H1 (cell line): ENCODE measurements around the gene AK5. TPM values are rescaled to one million over a fixed set of nuclear protein-coding genes. Genes with fewer than 3 reads are reported as not detected.

Source experiments
- CTCF ChIA-PET: fragments of 300-600 bp; sonication (Branson Sonifier 250); formaldehyde crosslinking; loops from one replicate; lab custom pipeline; 2021; ENCODE audit not compliant: partially characterized antibody; lab: Charles Lee
- POLR2A ChIA-PET: fragments of 300-600 bp; sonication (Branson Sonifier 250); formaldehyde crosslinking; loops from one replicate; lab custom pipeline; 2021; ENCODE audit warnings: inconsistent platforms; ENCODE audit not compliant: partially characterized antibody; lab: Charles Lee
- DNase-seq, 2 experiments: peaks; one replicate each; pipeline versions ENCODE4 v3.0.0 to v3.0.0-alpha.2; 2010 to 2022; ENCODE audit warnings: low spot score in 2 of 2, low read depth in 1 of 2, mixed read lengths in 1 of 2
- FAIRE-seq: peaks from 2 replicates; lab custom pipeline; 2011; peaks lifted over from hg19 to GRCh38; lab: Jason Lieb, UNC
- H2AFZ ChIP-seq: 2 replicates; pipeline ENCODE4 v1.8.1; 2012; ENCODE audit warnings: low read length, inconsistent platforms
- H2AK5ac ChIP-seq: 2 replicates; pipeline ENCODE4 v1.6.1; 2013; ENCODE audit warnings: low read depth, low read length
- H2BK120ac ChIP-seq: replicated peaks from 2 replicates; pipeline ENCODE3; 2013; ENCODE audit warnings: low read depth, low read length, inconsistent platforms
- H2BK12ac ChIP-seq: 2 replicates; pipeline ENCODE4 v1.6.1; 2013; ENCODE audit warnings: low read depth, low read length
- H2BK15ac ChIP-seq: 2 replicates; pipeline ENCODE4 v1.6.1; 2013; ENCODE audit warnings: low read length
- H2BK20ac ChIP-seq: 2 replicates; pipeline ENCODE4 v1.6.1; 2013; ENCODE audit warnings: low read length
- H2BK5ac ChIP-seq: 2 replicates; pipeline ENCODE4 v1.6.1; 2013; ENCODE audit warnings: low read depth, low read length
- H3K14ac ChIP-seq: 2 replicates; pipeline ENCODE4 v1.6.1; 2013; ENCODE audit warnings: inconsistent platforms; ENCODE audit not compliant: insufficient read length
- H3K18ac ChIP-seq: 2 replicates; pipeline ENCODE4 v1.6.1; 2013; ENCODE audit warnings: low read length; ENCODE audit errors: extremely low read depth
- H3K23ac ChIP-seq: 2 replicates; pipeline ENCODE4 v1.6.1; 2013; ENCODE audit warnings: inconsistent platforms; ENCODE audit not compliant: insufficient read length
- H3K23me2 ChIP-seq: 2 replicates; pipeline ENCODE4 v1.6.1; 2013; ENCODE audit warnings: low read depth, low read length
- H3K27ac ChIP-seq: 2 replicates; pipeline ENCODE4 v1.6.1; 2011; ENCODE audit warnings: low read depth, low read length, inconsistent platforms
- H3K27me3 ChIP-seq, 4 experiments: replicated peaks in 1 of 4; 1 replicate in 1 of 4; 2 replicates in 3 of 4; pipeline versions ENCODE4 v1.6.1 to v1.8.1; 2011 to 2013; ENCODE audit warnings: low read length in 3 of 4, mild to moderate bottlenecking in 3 of 4, inconsistent platforms in 2 of 4, mixed read lengths in 2 of 4, moderate library complexity in 1 of 4; ENCODE audit not compliant: control insufficient read depth in 3 of 4, insufficient read depth in 3 of 4; ENCODE audit errors: extremely low read depth in 1 of 4
- H3K36me3 ChIP-seq, 4 experiments: 2 replicates each; pipeline versions ENCODE4 v1.6.1 to v1.8.1; 2011 to 2013; ENCODE audit warnings: mild to moderate bottlenecking in 4 of 4, low read length in 3 of 4, moderate library complexity in 2 of 4, control low read depth in 1 of 4, inconsistent platforms in 1 of 4; ENCODE audit not compliant: insufficient read depth in 4 of 4, control insufficient read depth in 2 of 4
- H3K4ac ChIP-seq: replicated peaks from 2 replicates; pipeline ENCODE3; 2013; ENCODE audit warnings: low read length, low read depth, mixed read lengths, inconsistent platforms; ENCODE audit not compliant: insufficient read length
- H3K4me1 ChIP-seq, 4 experiments: replicated peaks in 1 of 4; 1 replicate in 1 of 4; 2 replicates in 3 of 4; pipeline versions ENCODE4 v1.6.1 to v1.8.1; 2011 to 2013; ENCODE audit warnings: low read length in 3 of 4, inconsistent platforms in 2 of 4, mixed read lengths in 1 of 4; ENCODE audit not compliant: insufficient read depth in 4 of 4, control insufficient read depth in 3 of 4
- H3K4me2 ChIP-seq, 2 experiments: 2 replicates each; pipeline versions ENCODE4 v1.6.1 to v1.8.1; 2011 to 2013; ENCODE audit warnings: low read depth in 2 of 2, low read length in 2 of 2, control low read depth in 1 of 2, inconsistent platforms in 1 of 2, mild to moderate bottlenecking in 1 of 2; ENCODE audit not compliant: insufficient read depth in 1 of 2
- H3K4me3 ChIP-seq, 4 experiments: fragments of 200-600, 300-600 bp in 1 of 4; sonication (generic), shearing (Covaris generic), sonication (Bioruptor Twin) in 1 of 4; 2 replicates each; pipeline versions ENCODE4 v1.5.1 to v1.8.1; 2011 to 2016; ENCODE audit warnings: low read length in 4 of 4, low read depth in 3 of 4, control low read depth in 2 of 4, inconsistent platforms in 2 of 4, mild to moderate bottlenecking in 2 of 4, mixed read lengths in 1 of 4, moderate library complexity in 1 of 4; ENCODE audit not compliant: insufficient read depth in 2 of 4; ENCODE audit errors: extremely low read depth in 1 of 4
- H3K56ac ChIP-seq: replicated peaks from 2 replicates; pipeline ENCODE3; 2013; ENCODE audit warnings: low read depth, mild to moderate bottlenecking, mixed read lengths, low read length, inconsistent platforms; ENCODE audit not compliant: insufficient read length
- H3K79me1 ChIP-seq: 2 replicates; pipeline ENCODE4 v1.6.1; 2013; ENCODE audit warnings: low read depth, low read length, control low read depth
- H3K79me2 ChIP-seq, 2 experiments: 2 replicates each; pipeline versions ENCODE4 v1.6.1 to v1.8.1; 2012 to 2013; ENCODE audit warnings: low read length in 2 of 2, mild to moderate bottlenecking in 2 of 2, inconsistent platforms in 1 of 2; ENCODE audit not compliant: insufficient read depth in 2 of 2, control insufficient read depth in 1 of 2
- H3K9ac ChIP-seq, 4 experiments: replicated peaks in 1 of 4; 1 replicate in 1 of 4; 2 replicates in 3 of 4; pipeline versions ENCODE4 v1.6.1 to v1.8.1; 2011 to 2013; ENCODE audit warnings: low read depth in 3 of 4, low read length in 3 of 4, control low read depth in 2 of 4, mild to moderate bottlenecking in 2 of 4, moderate library complexity in 2 of 4, inconsistent platforms in 1 of 4; ENCODE audit errors: extremely low read depth in 1 of 4
- H3K9me3 ChIP-seq, 2 experiments: 2 replicates each; pipeline versions ENCODE4 v1.6.1 to v1.8.1; 2012 to 2013; ENCODE audit warnings: mild to moderate bottlenecking in 2 of 2, moderate library complexity in 2 of 2, control low read depth in 1 of 2, inconsistent platforms in 1 of 2, low read depth in 1 of 2, low read length in 1 of 2, mixed read lengths in 1 of 2; ENCODE audit not compliant: insufficient read depth in 2 of 2
- H4K20me1 ChIP-seq, 2 experiments: replicated peaks in 1 of 2; 2 replicates each; pipeline versions ENCODE3 to v1.8.1; 2011 to 2013; ENCODE audit warnings: inconsistent platforms in 2 of 2, low read length in 2 of 2, mild to moderate bottlenecking in 1 of 2; ENCODE audit not compliant: insufficient read depth in 2 of 2, control insufficient read depth in 1 of 2
- H4K5ac ChIP-seq: 2 replicates; pipeline ENCODE4 v1.6.1; 2013; ENCODE audit warnings: low read length, low read depth, mixed read lengths, inconsistent platforms; ENCODE audit not compliant: insufficient read length
- H4K8ac ChIP-seq: 2 replicates; pipeline ENCODE4 v1.8.0; 2013; ENCODE audit warnings: mild to moderate bottlenecking, moderate library complexity, low read length, inconsistent platforms; ENCODE audit not compliant: insufficient read depth; ENCODE audit errors: extremely low read depth
- H4K91ac ChIP-seq: replicated peaks from 2 replicates; pipeline ENCODE3; 2013; ENCODE audit warnings: low read length, mixed read lengths, inconsistent platforms; ENCODE audit not compliant: insufficient read length
- BACH1 ChIP-seq: IDR thresholded peaks from 2 replicates; pipeline ENCODE4 v1.6.1; 2012; ENCODE audit warnings: low read length, improper control_type of control experiment
- BRCA1 ChIP-seq: IDR thresholded peaks from 2 replicates; pipeline ENCODE4 v1.6.1; 2012; ENCODE audit warnings: low read depth, low read length, improper control_type of control experiment
- CHD2 ChIP-seq: IDR thresholded peaks from 2 replicates; pipeline ENCODE4 v1.6.1; 2012; ENCODE audit warnings: low read length, improper control_type of control experiment
- CTBP2 ChIP-seq: IDR thresholded peaks from 2 replicates; pipeline ENCODE4 v1.7.0; 2011; ENCODE audit warnings: borderline replicate concordance, mild to moderate bottlenecking, moderate library complexity, mixed read lengths, low read length; ENCODE audit not compliant: insufficient read depth, insufficient read length
- GTF2F1 ChIP-seq: IDR thresholded peaks from 2 replicates; pipeline ENCODE4 v1.6.1; 2012; ENCODE audit warnings: low read depth, low read length, improper control_type of control experiment, borderline replicate concordance
- JUN ChIP-seq: IDR thresholded peaks from 2 replicates; pipeline ENCODE4 v1.6.1; 2011; ENCODE audit warnings: low read depth, mild to moderate bottlenecking, improper control_type of control experiment, low read length
- MAFK ChIP-seq: IDR thresholded peaks from 2 replicates; pipeline ENCODE4 v1.6.1; 2012; ENCODE audit warnings: low read depth, mild to moderate bottlenecking, improper control_type of control experiment, low read length
- RBBP5 ChIP-seq: IDR thresholded peaks from 2 replicates; pipeline ENCODE4 v1.7.1; 2012; ENCODE audit warnings: low read depth, mild to moderate bottlenecking, inconsistent platforms, low read length, moderate library complexity, borderline replicate concordance
- SRF ChIP-seq: IDR thresholded peaks from 2 replicates; pipeline ENCODE4 v1.6.1; 2011; ENCODE audit warnings: mild to moderate bottlenecking, low read depth, low read length, moderate library complexity
- ZNF274 ChIP-seq: IDR thresholded peaks from 2 replicates; pipeline ENCODE4 v1.7.0; 2012; ENCODE audit warnings: low read length, borderline replicate concordance; ENCODE audit errors: extremely low read depth
- WGBS, 2 experiments: shearing (Covaris generic) in 1 of 2; methylation state at CpG; one replicate each; pipeline versions ENCODE4 v1.1.6 to v1.1.7; 2013 to 2015; ENCODE audit warnings: low lambda C conversion rate in 2 of 2, mixed read lengths in 2 of 2, inconsistent platforms in 1 of 2, low coverage in 1 of 2, missing lambda C conversion rate in 1 of 2; ENCODE audit not compliant: insufficient replicate concordance in 2 of 2, insufficient coverage in 1 of 2, insufficient read length in 1 of 2; ENCODE audit errors: extremely low coverage in 1 of 2, missing lambda C conversion rate in 1 of 2; 5-methylcytosine and 5-hydroxymethylcytosine counted together
- polyA plus RNA-seq, 7 experiments: library from polyadenylated mRNA; depleted of rRNA in 3 of 7; stranded (reverse) in 5 of 7; unstranded in 2 of 7; fragments of >200 nt in 5 of 7; fragments of 200-250 nt in 2 of 7; gene quantifications; 1 replicate in 5 of 7; 2 replicates in 1 of 7; 4 replicates in 1 of 7; pipeline versions ENCODE4 v1.2.1 to v1.2.3, GENCODE V29; 2011 to 2013; ENCODE audit warnings: missing spikeins in 2 of 7, mixed read lengths in 2 of 7
- total RNA-seq: library from RNA; stranded (reverse); fragmentation: NEBNext Ultra II Directional; extraction: Animal tissue kit (Norgen Biotek cat#: 25700); gene quantifications from 2 replicates; pipeline ENCODE4 v1.2.1, GENCODE V29; 2021

AK5 gene
- total and polyA plus RNA-seq, 2 of the 8 experiments (the other 6 are each of a cell fraction or from before 2014, with no cell fraction given) = 2.0 to 7.1 TPM

DNA sequence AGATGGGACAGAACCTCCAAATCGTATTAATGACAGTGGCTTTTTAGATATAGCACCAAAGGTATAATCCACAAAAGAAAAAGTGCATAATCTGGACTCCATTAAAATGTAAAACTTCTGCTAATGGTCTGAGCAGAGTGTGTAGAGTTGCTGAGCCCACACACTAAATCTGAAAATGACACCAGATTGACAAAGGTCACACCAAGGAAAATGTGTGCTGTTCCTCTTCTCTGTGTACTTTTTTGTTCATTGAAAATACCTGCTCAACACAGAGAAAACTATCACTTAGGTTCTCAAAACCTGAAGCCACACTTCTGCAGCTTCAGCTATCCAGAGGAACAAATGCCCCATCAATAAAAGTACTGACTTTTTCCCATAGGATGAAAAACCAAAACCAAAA, 146.2 kb downstream of the AK5 start:
- Histone ChIP-seq H3K56ac (no peak overlapping the region), H3K4me3 (no peak overlapping the region), H2BK120ac (no peak overlapping the region), H3K4me1 (no peaks in the 10 kb centered on the region), H3K79me2 (no peaks in the 10 kb centered on the region), H3K79me1 (no peaks in the 10 kb centered on the region), H3K14ac (no peak overlapping the region), H2AFZ (no peak overlapping the region), H2BK15ac (no peak overlapping the region), H3K18ac (no peak overlapping the region), H2AK5ac (no peak overlapping the region), H2BK12ac (no peak overlapping the region), H3K27ac (no peak overlapping the region), H4K20me1 (no peaks in the 10 kb centered on the region), H4K5ac (no peak overlapping the region), H3K4ac (no peak overlapping the region), H4K8ac (no peak overlapping the region), H3K23me2 (no peaks in the 10 kb centered on the region), H3K9ac (no peak overlapping the region), H2BK20ac (no peak overlapping the region), H2BK5ac (no peak overlapping the region), H3K36me3 (no peaks in the 10 kb centered on the region), H4K91ac (no peak overlapping the region), H3K4me2 (no peak overlapping the region), H3K9me3 (peaks cover 0 to 2% of the 10 kb centered on the region in 2 experiments; a peak in 1 of 4 replicates), H3K27me3 (no peaks in the 10 kb centered on the region), H3K23ac (no peak overlapping the region)
- POLR2A ChIA-PET = no interaction called here
- no peak for DNase-seq
- CTCF ChIA-PET = no interaction called here
- FAIRE-seq = no peak
- WGBS, 2 experiments = 80% methylated on average over 1 of the region's 1 CpG; no CpG with 5 or more reads in 1 of the 2 experiments
- TF ChIP-seq MAFK (no peak), RBBP5 (no peak), ZNF274 (no peak), BACH1 (no peak), JUN (no peak), GTF2F1 (no peak), CTBP2 (no peak), SRF (no peak), BRCA1 (no peak), CHD2 (no peak)
